GM12872 (cell line): ENCODE measurements around the gene FSTL4.

ENCODE experiments used
- CTCF ChIP-seq: IDR thresholded peaks from 3 replicates; pipeline ENCODE4 v1.5.1; 2011; ENCODE audit warnings: low read depth, mild to moderate bottlenecking, low read length, moderate library complexity; ENCODE audit not compliant: insufficient read depth

The FSTL4 gene

GRCh38 chr5:133612249-133612860, at the start of gene FSTL4:
TSS of gene FSTL4 (minus strand) at chr5:133612541.
- 0 out of 3 replicates have a peak, but pooled peaks have one; percentile 8 for TF ChIP-seq CTCF

GRCh38 chr5:133661389-133661788, 49.0 kb upstream of the FSTL4 start:
- TF ChIP-seq CTCF = no peak

- no peak for TF ChIP-seq CTCF
These were observed 46.0 kb upstream of the FSTL4 start for GRCh38 chr5:133658327-133658726.

- no peak for TF ChIP-seq CTCF
These were observed 44.7 kb upstream of the FSTL4 start for GRCh38 chr5:133657036-133657435.

- TF ChIP-seq CTCF = no peak
These were observed 43.6 kb upstream of the FSTL4 start for GRCh38 chr5:133655966-133656365.

GRCh38 chr5:133653760-133654049, 41.4 kb upstream of the FSTL4 start:
- no peak for TF ChIP-seq CTCF

GRCh38 chr5:133652951-133653759, 40.8 kb upstream of the FSTL4 start:
- no peak for TF ChIP-seq CTCF
